ENCODE measurements around the gene UGGT1. TPM values are rescaled to one million over a fixed set of nuclear protein-coding genes. Genes with fewer than 3 reads are reported as not detected.

Gene UGGT1
- total and polyA plus RNA-seq, 12 donors, result 6.5 to 44.0 (median 28.4) TPM

- WGBS, 2 donors, result 89 to 92% methylated on average over 10 of the region's 10 CpGs
- no peaks in the 10 kb centered on the region for H3K9me3 ChIP-seq
- no peaks in the 10 kb centered on the region for H3K36me3 ChIP-seq
- TF ChIP-seq CTCF (IDR thresholded peaks at IDR 0.05), result no peak
- no peaks in the 10 kb centered on the region for H3K27me3 ChIP-seq
- H3K4me3 ChIP-seq, result no peak overlapping the region
- no peak for ATAC-seq
- no peak overlapping the region for H3K27ac ChIP-seq
- no peaks in the 10 kb centered on the region for H3K4me1 ChIP-seq
- intact Hi-C loops (cut with DNase I), result no loop called here
- DNase-seq, result no peak
Observed at GRCh38 chr2:128215897-128216642, 125.1 kb downstream of the UGGT1 start.

GRCh38 chr2:128217671-128218070 is 126.7 kb downstream of the UGGT1 start:
- Histone ChIP-seq H3K4me1 (no peaks in the 10 kb centered on the region), H3K27ac (no peak overlapping the region), H3K27me3 (no peaks in the 10 kb centered on the region), H3K4me3 (no peak overlapping the region), H3K9me3 (no peaks in the 10 kb centered on the region), H3K36me3 (no peaks in the 10 kb centered on the region)
- WGBS, 2 donors, result 58 to 64% methylated on average over 4 of the region's 4 CpGs
- intact Hi-C loops (cut with DNase I), result no loop called here
- no peak for DNase-seq
- TF ChIP-seq CTCF (IDR thresholded peaks at IDR 0.05), result no peak
- ATAC-seq, result no peak

- DNase-seq (no peak), ATAC-seq (no peak)
- H3K36me3 ChIP-seq, result no peaks in the 10 kb centered on the region
- TF ChIP-seq CTCF (IDR thresholded peaks at IDR 0.05), result no peak
- no peaks in the 10 kb centered on the region for H3K27me3 ChIP-seq
- no peak overlapping the region for H3K4me3 ChIP-seq
- 75 to 76% methylated on average over 8 of the region's 8 CpGs for WGBS, 2 donors
- H3K4me1 ChIP-seq, result no peaks in the 10 kb centered on the region
- H3K9me3 ChIP-seq, result no peaks in the 10 kb centered on the region
- H3K27ac ChIP-seq, result no peak overlapping the region
- intact Hi-C loops (cut with DNase I), result no loop called here
Observed at GRCh38 chr2:128219891-128220290, 128.9 kb downstream of the UGGT1 start.

GRCh38 chr2:128227862-128228261 is 136.9 kb downstream of the UGGT1 start:
- WGBS, 2 donors, result 94 to 96% methylated on average over 1 of the region's 1 CpG
- Histone ChIP-seq H3K4me3 (no peak overlapping the region), H3K36me3 (no peaks in the 10 kb centered on the region), H3K4me1 (peaks cover 0 to 6% (median 0%) of the 10 kb centered on the region in 9 donors), H3K27ac (no peak overlapping the region), H3K27me3 (peaks cover 0 to 14% (median 0%) of the 10 kb centered on the region in 7 donors), H3K9me3 (no peaks in the 10 kb centered on the region)
- TF ChIP-seq CTCF (IDR thresholded peaks at IDR 0.05), result no peak
- intact Hi-C loops (cut with DNase I), result no loop called here
- no peak for DNase-seq
- no peak for ATAC-seq

Measured in heart right ventricle (tissue), 16 donors.